Stimulated activated CD4-positive, alpha-beta T cell treated with anti-CD3 and anti-CD28 coated beads, Interleukin-4, amount 100 ng/mL, for 1 hour (primary cell): ENCODE measurements around the gene EPHB1.
"Not testable (repeated sequence)": the region's sequence is repeated elsewhere in the genome, so short reads cannot be mapped to it uniquely, and the experiment has no call there.

Experiments
- DNase-seq: peaks from one replicate; pipeline ENCODE4 v3.0.0-alpha.2; 2020

EPHB1 gene

GRCh38 chr3:134777341-134777740 lies 17.7 kb upstream of the EPHB1 start:
- DNase-seq: no peak

GRCh38 chr3:134788283-134788682 lies 6.8 kb upstream of the EPHB1 start:
- DNase-seq: not testable (repeated sequence)

GRCh38 chr3:134790065-134790464 lies 5.0 kb upstream of the EPHB1 start:
- no peak for DNase-seq

- DNase-seq: no peak
Measured at GRCh38 chr3:134791992-134792391, 3.1 kb upstream of the EPHB1 start.

DNA sequence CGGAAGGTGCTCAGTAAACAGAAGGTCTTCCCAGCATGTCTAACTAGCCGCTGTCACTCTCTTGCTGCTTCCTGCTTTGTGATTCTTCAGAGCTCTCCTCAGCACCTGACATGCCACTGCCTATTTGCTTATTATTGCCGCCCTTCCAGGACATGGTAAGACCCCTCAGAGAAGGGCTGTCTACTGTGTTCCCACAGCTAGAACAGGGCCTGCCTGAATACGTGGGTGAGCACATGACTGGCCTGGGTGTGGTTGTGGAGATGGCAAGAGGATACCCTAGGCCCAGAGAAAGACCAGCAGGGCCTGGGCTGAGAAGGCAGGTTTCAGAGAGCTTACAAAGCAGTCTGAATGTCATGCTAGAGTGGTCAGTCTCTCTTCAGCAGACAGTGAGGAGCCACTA lies 2.4 kb upstream of the EPHB1 start:
- no peak for DNase-seq

DNA sequence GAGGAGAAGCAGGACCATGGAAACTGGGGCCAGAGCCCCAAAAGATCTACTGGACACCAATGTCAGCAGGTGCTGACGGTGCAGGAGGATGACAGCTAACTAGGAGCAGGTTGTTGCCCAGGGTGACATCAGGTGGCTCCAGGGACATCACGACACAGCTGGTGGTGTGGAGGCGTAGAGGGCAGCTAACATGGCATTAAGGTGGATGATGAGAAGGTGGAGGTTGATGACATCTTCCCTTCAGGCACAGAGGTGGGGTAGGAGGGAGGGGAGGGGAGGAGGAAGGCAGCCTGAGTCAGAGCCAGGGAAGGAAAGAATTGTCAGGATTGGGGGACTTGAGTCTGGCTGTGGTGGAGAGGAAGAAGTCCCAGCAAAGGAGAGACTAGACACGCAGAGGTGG lies 1.5 kb upstream of the EPHB1 start:
- no peak for DNase-seq

- DNase-seq: no peak
Measured at GRCh38 chr3:134794323-134794722, 737 bp upstream of the EPHB1 start.

DNA sequence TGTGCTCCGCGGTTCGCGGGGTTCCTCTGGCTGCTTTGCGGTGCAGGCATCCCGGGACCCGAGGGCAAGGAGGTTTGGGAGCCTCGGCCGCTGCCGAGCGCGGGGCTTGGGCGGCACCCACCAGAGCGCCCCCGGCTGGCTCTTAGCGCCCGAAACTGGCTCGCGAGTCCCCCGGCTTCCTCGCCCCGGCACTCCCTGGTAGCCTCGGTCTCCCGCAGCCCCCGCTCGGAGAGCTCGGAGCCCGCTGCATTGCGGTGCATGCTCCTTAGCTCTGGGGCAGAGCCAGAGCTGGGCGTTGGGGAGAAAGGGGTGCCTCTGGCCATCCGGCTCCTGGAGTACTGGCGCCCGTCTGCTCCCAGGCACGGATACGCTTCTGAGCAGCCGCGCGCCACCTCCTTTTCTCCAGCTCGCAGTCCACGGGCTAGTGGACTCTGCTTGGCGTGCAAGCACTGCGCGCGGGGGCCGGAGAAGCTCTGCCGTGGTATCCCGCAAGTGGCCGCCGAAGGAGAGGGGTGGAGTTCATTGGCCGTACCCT lies 753 bp downstream of the EPHB1 start:
- no peak for DNase-seq

GRCh38 chr3:134796281-134797056 lies 1.4 kb downstream of the EPHB1 start:
- DNase-seq: no peak

DNA sequence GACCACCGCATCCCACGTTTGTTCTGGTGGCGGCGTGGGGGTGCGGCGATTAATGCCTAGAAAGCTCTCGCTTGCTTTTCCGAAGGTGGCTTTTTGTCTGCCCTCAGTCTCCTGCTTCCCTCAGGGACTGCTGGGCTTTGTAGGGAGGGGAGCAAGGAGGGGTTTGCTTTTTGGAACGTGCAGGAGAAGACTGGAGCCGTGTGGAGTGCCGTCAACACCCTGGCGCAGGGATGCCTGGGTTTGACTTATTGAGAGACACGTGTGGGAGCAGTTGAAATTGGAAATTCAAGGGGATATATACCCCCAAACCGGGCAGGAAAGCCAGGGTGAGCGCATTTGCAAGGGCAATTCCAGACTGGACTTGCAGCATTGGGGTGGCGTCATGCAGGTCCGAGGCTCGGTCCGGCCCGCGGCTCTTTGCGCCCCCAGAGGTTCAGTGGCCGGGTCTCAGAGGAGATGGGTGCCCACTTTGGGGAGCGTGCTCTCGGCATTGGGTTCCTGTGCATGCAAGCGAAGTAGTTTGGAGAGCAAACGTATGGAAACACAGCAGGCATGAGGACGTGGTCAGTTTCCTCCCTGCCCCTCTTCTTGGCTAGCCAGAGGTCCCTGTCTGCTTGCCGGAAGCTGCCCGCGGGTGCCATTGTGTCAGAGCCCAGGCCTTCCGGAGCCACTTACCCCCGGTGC lies 2.1 kb downstream of the EPHB1 start:
- no peak for DNase-seq

DNA sequence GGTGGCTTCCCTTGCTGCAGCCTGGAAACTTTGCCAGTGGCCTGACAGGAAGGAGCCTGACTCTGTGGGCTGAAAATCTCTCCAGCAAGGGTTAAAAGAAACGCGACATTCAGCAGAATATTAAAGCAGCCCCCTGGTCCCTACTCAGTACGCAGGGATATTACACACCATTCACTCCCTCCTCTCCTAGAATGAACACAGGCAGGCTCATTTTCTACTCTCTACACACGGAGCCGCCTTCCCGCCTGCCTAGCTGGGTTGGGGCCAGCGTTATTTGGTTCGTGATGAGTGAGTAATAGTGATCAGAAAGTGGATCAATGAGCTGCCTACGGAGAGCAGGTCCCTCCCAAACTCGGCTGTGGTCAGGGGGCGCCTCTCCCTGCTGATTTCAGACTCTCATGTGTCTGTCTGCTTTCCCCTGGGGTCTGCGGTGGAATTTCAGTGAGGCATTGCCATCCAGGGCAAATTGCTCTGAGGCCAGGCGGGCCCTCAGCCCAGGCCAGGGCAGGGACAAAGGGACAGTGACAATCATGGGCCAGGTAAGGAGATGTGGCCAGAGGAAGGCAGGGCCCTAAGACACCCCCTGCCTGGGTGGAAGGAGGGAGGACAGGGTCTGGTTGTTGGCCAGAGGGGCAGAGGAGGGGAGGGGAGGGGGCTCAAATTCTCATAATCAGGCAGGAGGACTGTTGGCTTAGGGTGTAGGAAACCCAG lies 2.8 kb downstream of the EPHB1 start:
- DNase-seq: no peak

- no peak for DNase-seq
Measured at GRCh38 chr3:134798681-134799311, 3.7 kb downstream of the EPHB1 start.

DNA sequence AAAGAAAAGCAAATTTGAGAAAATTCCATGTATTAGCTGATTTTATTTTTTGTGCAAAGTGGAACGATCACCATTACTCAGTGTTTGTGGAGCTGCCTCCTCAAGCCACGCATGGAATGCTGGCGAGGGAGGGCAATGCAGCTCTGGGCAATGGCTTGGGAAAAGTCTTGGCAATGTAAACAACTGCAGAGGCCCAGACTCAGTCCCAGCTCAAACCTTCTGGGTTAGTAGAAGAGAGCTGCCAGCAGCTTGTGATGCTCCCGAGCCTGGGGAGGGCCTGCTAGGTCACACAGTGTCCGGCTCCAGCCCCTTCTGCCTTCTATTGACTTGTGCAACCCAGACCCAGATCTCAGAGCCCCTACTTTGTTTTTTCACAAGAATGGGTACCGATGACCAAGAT lies 4.3 kb downstream of the EPHB1 start:
- DNase-seq: no peak

- no peak for DNase-seq
Measured at GRCh38 chr3:134801204-134801958, 6.3 kb downstream of the EPHB1 start.

GRCh38 chr3:134802428-134803050 lies 7.5 kb downstream of the EPHB1 start:
- DNase-seq: no peak

DNA sequence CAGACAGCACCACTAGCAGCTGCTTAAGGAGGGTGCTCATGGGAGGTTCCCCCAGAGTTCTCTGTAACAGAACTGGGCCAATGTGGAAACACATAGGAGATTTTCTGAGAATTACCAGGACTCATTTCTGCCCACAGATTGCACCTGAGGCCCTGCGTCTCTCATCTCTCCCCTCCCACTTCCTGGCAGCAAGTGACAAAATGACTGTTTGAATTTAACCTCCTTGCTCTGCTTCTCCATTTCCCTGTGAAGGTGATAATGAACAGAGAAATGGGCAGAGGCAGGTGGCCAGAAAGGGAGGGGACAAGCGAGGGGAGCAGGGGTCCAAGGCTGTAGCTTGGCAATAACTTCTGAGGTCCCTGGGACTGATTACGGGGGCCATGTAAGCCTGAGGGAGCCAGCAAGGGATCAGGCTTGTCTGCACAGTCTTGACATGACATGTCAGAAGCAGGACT lies 8.0 kb downstream of the EPHB1 start:
- DNase-seq: no peak

DNA sequence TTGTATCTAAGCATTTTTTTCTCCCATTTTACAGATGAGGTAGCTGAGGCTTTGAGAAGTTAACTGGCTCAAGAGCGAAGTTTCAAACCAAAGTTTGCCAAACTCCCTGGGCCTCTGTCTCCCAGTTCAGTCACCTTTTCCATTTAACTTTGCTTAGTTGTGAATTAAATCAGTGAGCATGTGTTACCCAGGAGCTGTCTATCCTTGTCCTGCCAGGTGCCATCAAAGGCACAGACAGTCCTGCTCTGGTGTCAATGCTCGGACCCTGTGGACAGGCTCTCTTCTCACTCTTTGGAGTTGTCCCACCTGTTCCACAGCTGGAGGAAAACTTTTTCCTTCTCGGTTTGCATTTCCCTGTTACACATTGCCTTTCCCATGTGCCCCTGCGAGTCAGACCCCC lies 8.6 kb downstream of the EPHB1 start:
- no peak for DNase-seq

- DNase-seq: no peak
Measured at GRCh38 chr3:134804508-134805480, 9.7 kb downstream of the EPHB1 start.

DNA sequence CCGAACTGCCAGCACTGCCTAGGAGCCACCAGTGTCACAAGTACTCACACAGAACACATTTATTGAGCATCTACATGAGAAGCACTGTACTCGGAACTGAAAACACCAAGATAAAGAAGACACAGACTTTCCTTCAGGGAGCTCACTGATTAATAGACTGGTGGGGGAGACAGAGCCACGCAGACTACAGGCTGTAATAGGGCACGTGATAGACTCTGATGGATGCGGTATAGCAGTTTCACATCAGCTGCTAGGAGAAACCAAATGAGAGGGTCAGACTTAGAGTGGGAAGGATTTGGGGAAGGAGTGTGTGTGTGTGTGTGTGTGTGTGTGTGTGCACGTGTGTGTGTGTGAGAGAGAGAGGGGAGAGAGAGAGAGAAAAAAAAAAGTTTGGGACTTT lies 12.1 kb downstream of the EPHB1 start:
- DNase-seq: no peak

DNA sequence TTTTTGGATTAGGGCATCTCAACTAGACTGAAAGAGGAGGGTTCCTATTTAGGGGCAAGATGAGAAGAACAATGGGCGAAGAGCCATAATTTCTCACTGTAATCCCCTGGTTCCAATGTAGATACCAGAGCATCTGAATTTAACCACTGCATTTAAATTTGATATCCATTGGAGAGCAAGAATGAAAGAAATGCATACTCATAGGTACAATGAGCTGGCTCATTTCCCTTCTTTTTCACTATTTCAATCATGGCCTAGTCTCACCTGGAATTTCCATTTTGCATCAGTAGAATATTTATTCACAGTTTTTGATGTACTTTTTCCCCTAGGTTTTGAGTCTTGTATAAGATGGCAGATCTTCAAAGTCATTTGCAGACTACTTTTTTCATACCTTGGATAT lies 13.8 kb downstream of the EPHB1 start:
- DNase-seq: no peak
